Right cardiac atrium (tissue), 5 donors: Measurements from ENCODE around the gene SELE. TPM values are rescaled to one million over a fixed set of nuclear protein-coding genes. Genes with fewer than 3 reads are reported as not detected.
"Not testable (repeated sequence)": the region's sequence is repeated elsewhere in the genome, so short reads cannot be mapped to it uniquely, and the experiment has no call there.

Source experiments
- ATAC-seq, 2 donors: fragments of 200-7000 bp; cut with Tn5 transposase; one replicate each; pipeline versions ENCODE4 v1.8.0 to v1.9.1; 2020; ENCODE audit warnings: moderate library complexity in 2 of 2, mild to moderate bottlenecking in 1 of 2
- DNase-seq, 3 donors: peaks; one replicate each; pipeline ENCODE4 v3.0.0-alpha.2; 2020
- H3K27ac ChIP-seq: one replicate; pipeline ENCODE4 v1.5.1; 2013; ENCODE audit warnings: mild to moderate bottlenecking, low read length, control low read depth, moderate library complexity
- H3K27me3 ChIP-seq: one replicate; pipeline ENCODE4 v1.6.1; 2013; ENCODE audit not compliant: control insufficient read depth, insufficient read depth
- H3K4me1 ChIP-seq: one replicate; pipeline ENCODE4 v1.6.1; 2013; ENCODE audit warnings: low read length; ENCODE audit not compliant: control insufficient read depth, insufficient read depth
- H3K4me3 ChIP-seq: one replicate; pipeline ENCODE4 v1.5.1; 2013; ENCODE audit warnings: low read length, control low read depth
- H3K9me3 ChIP-seq: one replicate; pipeline ENCODE4 v1.6.1; 2013; ENCODE audit warnings: low read length; ENCODE audit not compliant: control insufficient read depth
- WGBS: extraction: QIAGEN DNeasy Blood & Tissue Kit; methylation state at CpG from one replicate; pipeline ENCODE4 v1.1.7; 2013; 5-methylcytosine and 5-hydroxymethylcytosine counted together
- intact Hi-C, 4 donors: fragments of 100-400 bp; cut with DNase I; formaldehyde crosslinking; loops; one replicate each; pipeline versions ENCODE4 v1.11.0 to v1.14.0; 2022 to 2023
- polyA plus RNA-seq: library from polyadenylated mRNA; stranded (reverse); fragments of 200-250 nt; gene quantifications from one replicate; pipeline ENCODE4 v1.2.3, GENCODE V29; 2013
- total RNA-seq, 4 donors: library from RNA; stranded (reverse); fragmentation: NEBNext Ultra II Directional; extraction: Animal tissue kit (Norgen Biotek cat#: 25700); gene quantifications; one replicate each; pipeline ENCODE4 v1.2.1, GENCODE V29; 2021
- donor health status: healthy with polysubstance abuse.
- donor health status: DM: no; HTN: yes; CAD: no.
- donor health status: DM: no; HTN: no; CAD: no.
- donor health status: DM: no; HTN: yes; CAD: no; lungs with severe emphysema.
- donor health status: DM: yes; HTN: yes; CAD: no.

The SELE gene
- total and polyA plus RNA-seq, 5 donors = 0.31 to 3.2 (median 0.74) TPM

GRCh38 chr1:169724168-169724567 is 9.7 kb downstream of the SELE start:
- Histone ChIP-seq H3K27me3 (no peaks in the 10 kb centered on the region), H3K27ac (no peak overlapping the region), H3K4me1 (no peaks in the 10 kb centered on the region), H3K9me3 (no peaks in the 10 kb centered on the region), H3K4me3 (no peak overlapping the region)
- no peak for ATAC-seq
- 69% methylated on average over 4 of the region's 4 CpGs for WGBS
- no peak for DNase-seq
- intact Hi-C loops = no loop called here

GRCh38 chr1:169723763-169724162 is 10.1 kb downstream of the SELE start:
- intact Hi-C loops = no loop called here

GRCh38 chr1:169722779-169723178 is 11.1 kb downstream of the SELE start:
- Histone ChIP-seq H3K4me1 (no peaks in the 10 kb centered on the region), H3K27ac (no peak overlapping the region), H3K9me3 (no peaks in the 10 kb centered on the region), H3K27me3 (no peaks in the 10 kb centered on the region), H3K4me3 (no peak overlapping the region)
- intact Hi-C loops = no loop called here
- DNase-seq (no peak), ATAC-seq (no peak)

More at GRCh38 chr1:169723763-169724162, 10.1 kb downstream of the SELE start:
- Histone ChIP-seq H3K27ac (no peak overlapping the region), H3K27me3 (no peaks in the 10 kb centered on the region), H3K9me3 (no peaks in the 10 kb centered on the region), H3K4me3 (no peak overlapping the region), H3K4me1 (no peaks in the 10 kb centered on the region)
- DNase-seq (no peak), ATAC-seq (no peak)
- 79% methylated on average over 2 of the region's 2 CpGs for WGBS

- H3K4me1 ChIP-seq, H3K27ac ChIP-seq, H3K27me3 ChIP-seq, DNase-seq, intact Hi-C loops, H3K9me3 ChIP-seq, H3K4me3 ChIP-seq, ATAC-seq: not testable (repeated sequence)
- WGBS = 86% methylated on average over 2 of the region's 2 CpGs
These were observed 18.8 kb downstream of the SELE start for GRCh38 chr1:169715100-169715499.

GRCh38 chr1:169713090-169713489 is 20.8 kb downstream of the SELE start:
- DNase-seq, H3K27me3 ChIP-seq, H3K9me3 ChIP-seq, H3K4me1 ChIP-seq, H3K27ac ChIP-seq, ATAC-seq, H3K4me3 ChIP-seq: not testable (repeated sequence)
- intact Hi-C loops = loop anchor here in 1 of 4 donors (5.0 kb wide), 2 partner anchors 111 to 161 kb away; no protein-coding TSS in a partner anchor
- WGBS = 93% methylated on average over 5 of the region's 5 CpGs

- H3K27me3 ChIP-seq = no peaks in the 10 kb centered on the region
- intact Hi-C loops = loop anchor here in 1 of 4 donors (5.0 kb wide), 2 partner anchors 110 to 160 kb away; no protein-coding TSS in a partner anchor
- WGBS = 88% methylated on average over 2 of the region's 2 CpGs
- H3K27ac ChIP-seq = no peak overlapping the region
- H3K9me3 ChIP-seq = no peaks in the 10 kb centered on the region
- no peaks in the 10 kb centered on the region for H3K4me1 ChIP-seq
- no peak for ATAC-seq
- no peak overlapping the region for H3K4me3 ChIP-seq
- no peak for DNase-seq
These were observed 21.6 kb downstream of the SELE start for GRCh38 chr1:169712309-169712631.

GRCh38 chr1:169711469-169712308 is 22.2 kb downstream of the SELE start, which contains the start of gene SELL:
Gene SELL (minus strand): TSS chr1:169711620. CDS start chr1:169711498, 122 bp downstream.
- ATAC-seq = peak; percentile 92 to 97
- DNase-seq = peak; percentile 39 to 52 (median 51)
- no peaks in the 10 kb centered on the region for H3K27me3 ChIP-seq

GRCh38 chr1:169708647-169709046 is 25.2 kb downstream of the SELE start:
- 82% methylated on average over 3 of the region's 3 CpGs for WGBS
- intact Hi-C loops = loop anchor here in 2 of 4 donors (10.0 kb wide), 2 partner anchors 86 to 114 kb away; partner anchors contain the start of gene METTL18 (in 1 of the 2)
- ATAC-seq = no peak

More at GRCh38 chr1:169711469-169712308, 22.2 kb downstream of the SELE start, which contains the start of gene SELL:
- intact Hi-C loops = loop anchor here in 2 of 4 donors (2.0 to 5.0 kb wide), 3 partner anchors 109 to 159 kb away; no protein-coding TSS in a partner anchor
- 9% methylated on average over 6 of the region's 6 CpGs for WGBS
- peak within 1 kb of the TSS; percentile 35 for H3K4me3 ChIP-seq
- H3K9me3 ChIP-seq = no peaks in the 10 kb centered on the region
- no peak within 1 kb of the TSS for H3K27ac ChIP-seq
- no peaks in the 10 kb centered on the region for H3K4me1 ChIP-seq

GRCh38 chr1:169707912-169708604 is 25.8 kb downstream of the SELE start:
- no peaks in the 10 kb centered on the region for H3K27me3 ChIP-seq
- no peaks in the 10 kb centered on the region for H3K4me1 ChIP-seq
- H3K9me3 ChIP-seq = no peaks in the 10 kb centered on the region
- DNase-seq = no peak
- H3K27ac ChIP-seq = no peak overlapping the region
- ATAC-seq = no peak
- 71% methylated on average over 9 of the region's 9 CpGs for WGBS
- intact Hi-C loops = loop anchor here in 2 of 4 donors (10.0 kb wide), 2 partner anchors 87 to 113 kb away; partner anchors contain the start of gene METTL18 (in 1 of the 2)
- no peak overlapping the region for H3K4me3 ChIP-seq

More at GRCh38 chr1:169708647-169709046, 25.2 kb downstream of the SELE start:
- Histone ChIP-seq H3K4me1 (no peaks in the 10 kb centered on the region), H3K4me3 (no peak overlapping the region), H3K27me3 (no peaks in the 10 kb centered on the region), H3K27ac (no peak overlapping the region), H3K9me3 (no peaks in the 10 kb centered on the region)
- DNase-seq = no peak

- no peak overlapping the region for H3K4me3 ChIP-seq
- H3K27me3 ChIP-seq = no peaks in the 10 kb centered on the region
- no peak overlapping the region for H3K27ac ChIP-seq
- ATAC-seq = no peak
- intact Hi-C loops = loop anchor here in 2 of 4 donors (10.0 kb wide), 2 partner anchors 90 to 110 kb away; partner anchors contain the start of gene METTL18 (in 1 of the 2)
- DNase-seq = no peak
- WGBS = 80% methylated on average over 2 of the region's 2 CpGs
- no peaks in the 10 kb centered on the region for H3K4me1 ChIP-seq
- no peaks in the 10 kb centered on the region for H3K9me3 ChIP-seq
These were observed 29.1 kb downstream of the SELE start for GRCh38 chr1:169704797-169705196.
